Erythroblast (primary cell): ENCODE data around the gene TEAD2.

Experiments
- DNase-seq, 2 experiments: peaks; one replicate each; lab custom pipeline; 2025; lab: John Stamatoyannopoulos, UW
- GATA1 ChIP-seq: IDR thresholded peaks from 2 replicates; pipeline ENCODE4 v1.6.1; 2011; ENCODE audit warnings: low read depth, mild to moderate bottlenecking, control low read depth, low read length, moderate library complexity
- POLR2A ChIP-seq: IDR thresholded peaks from 2 replicates; pipeline ENCODE4 v1.6.1; 2011; ENCODE audit warnings: mild to moderate bottlenecking, low read length

Gene TEAD2

DNA sequence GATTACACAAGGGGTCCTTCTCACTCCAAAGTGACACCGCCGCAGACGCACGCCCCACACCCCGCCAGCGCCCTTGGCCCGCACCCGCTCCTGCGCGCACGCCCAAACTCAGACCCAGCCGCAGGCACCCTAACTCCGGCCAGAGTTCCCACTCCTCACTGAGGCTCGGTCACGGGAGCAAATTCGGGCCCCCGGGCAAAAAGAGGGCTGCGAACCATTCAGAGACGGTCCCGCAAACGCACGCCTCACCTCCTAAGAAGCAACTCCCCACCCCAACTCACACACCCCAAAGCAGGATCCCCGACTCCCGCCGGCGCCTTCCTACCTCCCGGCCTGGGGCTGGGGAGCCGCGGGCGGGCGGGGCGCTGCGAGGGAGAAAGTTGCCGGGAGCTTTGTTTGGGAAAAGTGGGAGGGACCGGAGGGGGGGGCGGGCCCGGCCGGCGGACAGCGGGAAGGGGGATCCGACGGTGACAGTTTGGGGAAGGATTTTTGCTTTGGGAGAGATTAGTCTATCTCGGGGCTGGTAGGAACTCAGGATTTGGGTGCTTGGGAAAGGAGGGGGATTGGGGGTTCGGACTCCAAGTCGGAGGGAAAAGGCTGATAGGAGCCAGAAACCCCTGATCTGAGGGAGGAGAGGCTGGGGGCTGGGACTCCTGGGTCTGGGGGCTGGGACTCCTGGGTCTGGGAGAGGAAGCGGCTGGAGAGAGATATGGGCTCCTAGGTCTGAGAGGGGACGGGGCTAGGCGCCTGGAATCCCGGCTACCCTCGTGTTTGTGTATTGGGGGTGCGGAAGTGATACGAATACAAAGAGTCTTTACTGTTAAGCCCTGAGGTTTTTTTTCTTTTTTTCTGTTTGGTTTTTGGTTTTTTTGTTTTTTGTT, at the start of gene TEAD2:
Gene TEAD2, minus strand, starts transcription at position 369 of the 881 bp plus-strand sequence. CDS start 2,341 bp downstream, outside the sequence.
- DNase-seq: no peak
- TF ChIP-seq GATA1 (no peak), POLR2A (no peak)

DNA sequence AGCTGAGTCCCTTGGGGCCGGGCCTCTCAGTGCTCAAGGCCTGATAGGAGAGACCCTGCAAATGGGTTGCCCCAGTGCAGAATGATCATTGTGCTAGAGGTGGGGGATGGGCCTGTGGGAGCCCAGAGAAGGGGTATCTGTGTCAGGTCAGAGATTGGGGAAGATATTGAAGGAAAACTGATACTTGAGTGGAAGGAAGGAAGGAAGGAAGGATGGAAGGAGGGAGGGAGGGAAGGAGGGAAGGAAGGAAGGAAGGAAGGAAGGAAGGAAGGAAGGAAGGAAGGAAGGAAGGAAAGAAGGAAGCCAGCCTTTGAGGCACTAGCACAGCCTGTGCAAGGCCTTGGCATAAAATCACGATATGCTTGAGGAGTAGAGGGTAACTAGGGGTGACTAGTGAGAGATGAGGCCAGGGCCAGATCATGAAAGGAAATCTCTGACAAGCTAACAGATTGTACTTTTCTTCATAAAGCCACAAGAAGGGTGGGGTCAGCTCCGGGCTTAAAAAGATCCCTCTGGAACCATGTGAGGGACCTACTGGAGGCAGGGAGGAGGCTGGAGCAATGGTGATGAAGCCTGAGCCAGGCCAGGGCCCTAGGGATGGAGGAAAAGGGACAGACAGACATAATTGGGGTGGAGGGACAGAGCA, 49.6 kb upstream of the TEAD2 start:
- no peak for DNase-seq
- TF ChIP-seq POLR2A (no peak), GATA1 (no peak)

DNA sequence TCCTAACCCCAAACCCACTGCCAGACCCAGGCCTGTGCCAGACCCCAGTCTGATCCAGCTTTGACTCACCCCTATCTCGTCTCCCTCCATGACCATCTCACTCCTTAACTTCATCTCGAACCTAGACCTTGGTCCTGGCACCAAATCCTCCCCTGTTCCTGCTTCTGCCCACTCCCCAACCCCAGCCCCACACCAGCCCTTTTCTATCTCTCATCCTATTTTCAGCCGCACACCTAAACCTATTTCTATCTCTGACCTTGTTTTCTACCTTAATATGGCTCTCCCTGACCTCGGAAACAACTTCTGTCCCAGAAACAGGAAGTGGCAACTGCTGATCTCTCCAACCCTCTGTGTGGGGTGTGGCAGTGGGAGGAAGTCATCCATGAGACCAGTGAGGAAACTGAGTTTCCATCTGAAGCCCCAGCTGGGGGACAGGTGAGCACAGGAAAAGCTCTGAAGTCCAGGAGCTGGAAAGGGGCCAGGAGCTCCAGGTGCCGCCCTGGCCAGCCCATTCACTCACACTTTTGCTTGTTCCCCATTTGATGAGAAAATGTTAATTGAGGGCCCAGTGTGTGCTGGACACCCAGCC, 47.3 kb upstream of the TEAD2 start:
- TF ChIP-seq POLR2A (no peak), GATA1 (no peak)
- no peak for DNase-seq

DNA sequence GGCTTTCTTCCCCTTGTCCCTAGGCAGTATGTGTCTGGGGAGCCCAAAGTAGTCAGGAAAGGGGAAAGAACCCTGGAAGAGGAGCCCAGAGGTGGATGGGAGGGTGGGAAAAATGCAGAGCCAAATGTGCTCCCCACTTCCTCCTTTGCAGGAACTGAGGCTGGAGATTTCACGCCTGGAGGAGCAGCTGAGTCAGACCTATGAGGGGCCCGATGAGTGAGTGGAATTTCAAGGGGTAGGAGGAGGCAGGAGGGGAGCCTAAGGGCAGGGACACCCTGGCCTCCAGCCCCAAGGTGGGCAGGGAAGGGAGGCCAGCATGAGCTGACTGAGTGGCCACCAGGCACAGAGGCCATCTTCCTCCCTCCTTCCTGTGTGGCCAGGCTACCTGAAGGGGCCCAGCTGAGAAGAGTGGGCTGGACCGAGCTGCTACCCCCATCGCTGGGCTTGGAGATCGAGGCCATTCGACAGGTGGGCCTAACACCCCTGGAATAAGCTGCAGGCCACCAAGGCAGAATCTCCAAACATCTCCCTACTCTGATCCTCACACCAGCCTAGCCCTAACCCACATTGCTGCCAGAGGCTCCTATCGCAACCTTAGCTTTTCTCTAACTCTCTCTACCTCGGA, 46.7 kb upstream of the TEAD2 start:
- TF ChIP-seq GATA1 (no peak), POLR2A (no peak)
- no peak for DNase-seq

DNA sequence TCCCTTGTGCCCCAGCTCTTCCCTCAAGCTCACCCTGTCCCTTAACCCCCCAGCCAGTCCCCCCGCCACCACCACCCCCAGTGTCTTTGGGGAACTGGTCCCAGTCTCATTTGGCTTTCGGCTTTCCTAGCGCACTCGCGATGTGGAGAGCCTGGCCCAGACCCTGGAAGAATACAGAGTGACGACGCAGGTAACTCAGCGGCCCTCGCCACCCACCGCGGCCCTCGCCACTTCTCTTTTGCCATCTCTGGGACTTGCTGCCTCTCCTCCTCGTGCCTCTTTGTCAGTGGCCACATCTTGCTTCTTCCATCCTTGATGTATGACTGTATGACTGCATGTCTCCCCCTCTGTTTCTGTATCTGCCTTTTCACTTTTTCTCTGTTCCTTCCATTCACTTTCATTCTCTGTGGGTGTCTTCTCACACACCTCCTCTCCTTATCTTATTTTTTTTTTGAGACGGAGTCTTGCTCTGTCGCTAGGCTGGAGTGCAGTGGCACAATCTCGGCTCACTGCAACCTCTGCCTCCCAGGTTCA, 45.3 kb upstream of the TEAD2 start:
- no peak for TF ChIP-seq POLR2A
- no peak for TF ChIP-seq GATA1
- no peak for DNase-seq

DNA sequence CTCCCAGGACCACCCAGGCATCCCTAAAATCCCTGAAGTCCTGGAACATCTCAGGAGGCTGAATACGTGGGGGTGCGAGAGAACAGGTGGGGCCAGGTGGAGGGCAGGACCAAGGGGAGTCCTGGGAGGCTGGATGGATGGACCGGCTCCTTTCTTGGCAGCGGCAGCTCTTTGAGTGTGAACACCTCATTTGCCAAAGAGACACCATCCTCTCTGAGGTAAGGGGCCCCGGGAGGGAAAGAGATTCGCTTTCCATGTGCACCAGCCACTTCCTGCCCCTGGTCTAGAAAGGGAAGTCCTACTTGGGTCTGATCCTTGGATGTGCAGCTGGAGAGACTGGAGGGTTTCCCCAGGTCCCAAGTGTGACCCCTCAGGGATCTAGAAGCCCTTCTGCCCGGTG, 44.9 kb upstream of the TEAD2 start:
- DNase-seq: no peak
- TF ChIP-seq POLR2A: no peak
- TF ChIP-seq GATA1: no peak

DNA sequence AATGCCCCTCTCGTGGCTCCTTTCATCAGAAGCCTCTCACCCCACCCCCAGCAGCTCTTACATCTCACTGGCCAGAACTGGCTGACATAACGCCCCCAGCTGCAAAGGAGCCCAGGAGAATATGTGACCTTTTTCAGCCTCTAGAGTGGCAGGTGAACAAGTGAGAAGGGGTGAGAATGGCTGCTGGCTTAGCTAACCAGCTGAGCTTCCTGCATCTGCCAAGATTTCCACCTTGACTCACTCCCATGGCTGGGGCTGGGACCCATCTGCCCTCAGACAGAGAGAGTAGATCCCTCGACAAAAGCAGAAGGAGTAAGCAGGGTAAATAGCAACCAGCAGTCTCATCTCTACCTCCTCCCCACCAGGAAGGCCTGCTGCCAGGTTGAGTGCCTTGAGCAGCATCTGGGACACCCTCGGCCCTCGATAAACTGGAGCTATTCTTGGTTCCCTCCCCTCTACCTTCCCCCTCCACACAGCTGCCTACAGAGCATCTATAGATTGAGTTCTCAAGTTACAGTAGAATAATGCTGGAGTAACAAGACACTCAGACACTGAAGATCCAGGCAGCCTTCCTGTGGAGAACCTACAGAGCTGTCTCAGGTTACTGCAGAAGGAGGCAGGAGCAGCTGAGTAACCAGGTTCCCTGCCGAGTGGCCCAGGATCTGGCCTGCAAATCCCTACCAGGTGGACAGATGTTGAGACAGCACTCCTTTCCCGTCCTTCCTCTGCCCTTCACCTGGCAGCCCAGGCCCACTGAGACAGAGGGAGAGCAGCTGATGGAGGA, 41.4 kb upstream of the TEAD2 start:
- no peak for DNase-seq
- no peak for TF ChIP-seq POLR2A
- TF ChIP-seq GATA1: no peak

DNA sequence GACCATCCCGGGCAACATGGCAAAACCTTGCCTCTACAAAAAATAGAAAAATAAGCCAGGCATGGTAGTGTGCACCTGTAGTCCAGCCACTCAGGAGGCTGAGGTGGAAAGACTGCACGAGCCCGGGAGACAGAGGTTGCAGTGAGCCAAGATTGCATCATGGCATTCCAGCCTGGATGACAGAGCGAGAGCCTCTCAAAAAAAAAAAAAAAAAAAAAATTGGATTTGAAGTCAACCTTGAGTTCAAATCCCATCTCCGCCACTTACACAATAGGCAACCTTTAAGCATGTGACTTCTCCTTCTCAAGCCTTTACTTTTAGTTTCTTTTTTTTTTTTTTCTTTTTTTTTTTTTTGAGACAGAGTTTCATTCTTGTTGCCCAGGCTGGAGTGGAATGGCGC, 37.8 kb upstream of the TEAD2 start:
- TF ChIP-seq POLR2A: no peak
- no peak for TF ChIP-seq GATA1
- no peak for DNase-seq

DNA sequence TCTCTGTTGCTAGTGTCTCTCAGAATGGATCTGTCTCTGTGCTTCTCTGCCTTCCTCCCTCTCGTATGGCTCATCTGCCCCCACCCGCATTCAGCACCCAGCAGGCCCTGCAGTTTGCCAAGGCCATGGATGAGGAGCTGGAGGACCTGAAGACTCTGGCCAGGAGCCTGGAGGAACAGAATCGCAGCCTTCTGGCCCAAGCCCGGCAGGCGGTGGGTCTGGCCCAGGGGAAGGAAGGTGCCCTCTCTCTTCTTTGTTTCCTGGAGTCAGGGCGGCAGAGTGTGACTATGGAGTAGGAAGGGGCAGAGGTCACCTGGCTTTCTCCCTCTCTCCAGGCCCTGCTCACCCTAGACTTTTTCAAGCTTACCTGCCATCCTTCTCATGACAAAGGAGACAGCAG, 36.7 kb upstream of the TEAD2 start:
- DNase-seq: no peak
- TF ChIP-seq GATA1 (no peak), POLR2A (no peak)

DNA sequence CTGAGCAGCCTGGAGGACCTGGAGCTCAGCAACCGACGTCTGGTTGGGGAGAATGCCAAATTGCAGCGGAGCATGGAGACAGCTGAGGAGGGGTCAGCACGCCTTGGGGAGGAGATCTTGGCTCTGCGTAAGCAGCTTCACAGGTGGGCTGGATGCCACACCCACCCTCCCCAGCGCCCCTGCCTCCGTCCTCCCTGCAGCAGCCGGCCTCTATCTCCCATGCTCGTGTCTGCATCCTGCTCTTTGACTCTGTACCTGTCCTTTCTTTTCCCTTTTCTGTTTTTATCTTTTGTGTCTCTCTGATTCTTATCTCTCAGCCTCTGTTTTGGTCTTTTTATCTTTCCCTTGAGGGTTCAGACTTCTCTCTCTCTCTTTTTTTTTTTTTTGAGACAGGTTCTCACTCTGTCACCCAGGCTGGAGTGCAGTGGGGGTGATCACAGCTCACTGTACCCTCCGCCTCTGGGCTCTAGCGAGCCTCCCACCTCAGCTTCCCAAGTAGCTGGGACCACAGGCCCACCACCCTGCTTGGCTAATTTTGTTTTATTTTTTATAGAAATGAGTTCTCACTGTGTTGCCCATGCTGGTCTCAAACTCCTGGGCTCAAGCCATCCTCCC, 35.9 kb upstream of the TEAD2 start:
- DNase-seq: no peak
- TF ChIP-seq POLR2A (no peak), GATA1 (no peak)

DNA sequence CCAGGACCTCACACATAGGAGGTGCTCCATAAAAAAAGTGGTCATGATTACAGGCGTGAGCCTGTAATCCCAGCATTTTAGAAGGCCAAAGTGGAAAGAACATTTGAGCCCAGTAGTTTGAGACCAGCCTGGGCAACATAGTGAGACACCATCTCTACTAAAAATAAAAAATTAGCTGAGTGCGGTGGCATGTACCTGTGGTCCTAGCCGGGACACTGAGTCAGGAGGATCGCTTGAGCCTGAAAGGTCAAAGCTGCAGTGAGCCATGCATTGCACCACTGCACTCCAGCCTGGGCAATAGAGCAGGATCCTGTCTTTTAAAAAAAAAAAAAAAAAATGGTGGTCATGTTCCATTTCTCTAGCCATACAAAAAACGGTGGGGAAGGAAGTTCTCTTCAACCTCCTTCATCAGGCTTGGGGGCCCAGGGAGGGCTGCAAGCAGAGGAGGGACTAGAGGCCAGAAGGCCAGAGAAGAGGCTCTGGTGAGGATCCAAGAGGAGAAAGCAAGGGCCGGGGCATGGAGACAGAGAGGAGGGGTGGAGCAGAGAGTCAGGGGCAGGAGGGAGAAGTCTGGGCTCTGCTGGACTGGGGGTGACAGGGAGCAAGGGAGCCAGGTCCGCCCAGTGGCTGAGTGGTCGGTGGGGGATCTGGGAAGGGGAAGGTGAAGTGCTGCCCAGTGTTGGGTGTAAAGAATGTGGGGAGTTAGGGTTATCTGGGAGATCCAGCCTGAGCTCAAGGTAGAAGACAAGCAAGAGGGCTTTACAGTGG, 34.7 kb upstream of the TEAD2 start:
- DNase-seq: no peak
- no peak for TF ChIP-seq POLR2A
- no peak for TF ChIP-seq GATA1

DNA sequence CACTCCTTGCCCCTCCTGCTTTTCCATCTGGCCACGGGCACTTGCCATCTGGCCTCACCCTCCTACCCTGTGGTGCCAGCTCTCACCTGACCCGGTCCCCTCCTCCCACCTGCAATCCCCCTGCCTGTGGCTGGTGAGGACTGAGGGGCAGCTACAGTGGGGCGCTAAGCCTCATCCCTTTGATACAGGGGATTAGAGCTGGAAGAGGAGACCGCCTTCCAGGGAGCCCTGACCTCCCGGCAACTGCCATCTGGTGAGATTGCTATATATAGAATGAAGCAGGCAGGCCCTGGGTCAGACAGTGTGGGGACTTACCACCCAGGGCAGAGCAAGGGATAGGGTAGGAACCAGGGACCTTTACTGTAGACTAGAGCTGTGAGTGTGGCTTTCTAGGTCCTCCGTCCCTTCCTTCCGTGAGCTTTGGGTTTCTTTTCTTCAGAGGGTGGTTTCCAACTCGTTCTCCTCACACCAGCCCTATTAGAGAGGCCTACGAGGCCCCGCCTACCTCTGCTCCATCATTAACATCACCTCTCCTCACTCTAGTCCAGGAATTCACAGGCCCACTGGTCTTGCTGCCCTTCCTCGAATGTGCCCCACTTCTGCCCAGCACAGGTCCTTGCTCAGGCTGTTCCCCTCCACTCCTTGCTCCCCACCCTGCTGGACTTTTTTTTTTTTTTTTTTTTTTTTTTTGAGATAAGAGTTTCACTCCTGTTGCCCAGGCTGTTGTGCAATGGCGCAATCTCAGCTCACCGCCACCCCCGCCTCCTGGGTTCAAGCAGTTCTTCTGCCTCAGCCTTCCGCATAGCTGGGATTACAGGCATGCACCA, 33.6 kb upstream of the TEAD2 start:
- DNase-seq: peak in 1 of 2 experiments; percentile 10
- TF ChIP-seq GATA1: no peak
- no peak for TF ChIP-seq POLR2A
